GM12878 (cell line): ENCODE results near the gene LDLRAD4. TPM values are rescaled to one million over a fixed set of nuclear protein-coding genes. Genes with fewer than 3 reads are reported as not detected.

Experiments
- ATF7 ChIP-seq: fragments of 450-650 bp; IDR thresholded peaks from 2 replicates; pipeline ENCODE4 v1.6.1; 2016; ENCODE audit warnings: low read depth, mild to moderate bottlenecking
- CBFB ChIP-seq: IDR thresholded peaks from 2 replicates; pipeline ENCODE4 v1.6.1; 2016; ENCODE audit warnings: antibody characterized with exemption, low read depth
- CHD1 ChIP-seq: IDR thresholded peaks from 2 replicates; pipeline ENCODE4 v1.6.1; 2012; ENCODE audit warnings: low read depth, low read length, improper control_type of control experiment
- ETV6 ChIP-seq, 2 experiments: fragments of 450-650 bp in 1 of 2; IDR thresholded peaks in 1 of 2; conservative IDR thresholded peaks in 1 of 2; 2 replicates each; pipeline ENCODE4 v1.6.1; 2014; ENCODE audit warnings: antibody characterized with exemption in 1 of 2, borderline replicate concordance in 1 of 2, low read depth in 1 of 2, mild to moderate bottlenecking in 1 of 2, moderate library complexity in 1 of 2
- FOXM1 ChIP-seq: IDR thresholded peaks from 2 replicates; pipeline ENCODE4 v1.6.1; 2012; ENCODE audit warnings: low read depth, mild to moderate bottlenecking, inconsistent platforms, low read length, moderate library complexity
- GABPA ChIP-seq: IDR thresholded peaks from 2 replicates; pipeline ENCODE4 v1.6.1; 2014; ENCODE audit warnings: antibody characterized with exemption, low read depth, mild to moderate bottlenecking, inconsistent platforms
- IKZF1 ChIP-seq: fragments of 450-650 bp; conservative IDR thresholded peaks from 2 replicates; pipeline ENCODE4 v1.6.1; 2017; ENCODE audit warnings: antibody characterized with exemption, mild to moderate bottlenecking
- IRF4 ChIP-seq: IDR thresholded peaks from 2 replicates; pipeline ENCODE4 v1.6.1; 2011; ENCODE audit warnings: low read depth, low read length
- KDM1A ChIP-seq: fragments of 200-600 bp; sonication (generic); IDR thresholded peaks from 2 replicates; pipeline ENCODE4 v1.6.1; 2016; ENCODE audit warnings: borderline replicate concordance
- KLF5 ChIP-seq: fragments of 450-650 bp; IDR thresholded peaks from 2 replicates; pipeline ENCODE4 v1.6.1; 2014; ENCODE audit warnings: mild to moderate bottlenecking; ENCODE audit not compliant: partially characterized antibody
- MTA2 ChIP-seq: fragments of 450-650 bp; IDR thresholded peaks from 2 replicates; pipeline ENCODE4 v1.6.1; 2016; ENCODE audit warnings: low read depth, mild to moderate bottlenecking, moderate library complexity
- MTA3 ChIP-seq: IDR thresholded peaks from 2 replicates; pipeline ENCODE4 v1.6.1; 2012; ENCODE audit warnings: low read length, inconsistent platforms, borderline replicate concordance
- NFYB ChIP-seq: IDR thresholded peaks from 2 replicates; pipeline ENCODE4 v1.6.1; 2011; ENCODE audit warnings: low read depth, mild to moderate bottlenecking, low read length, improper control_type of control experiment, moderate library complexity; ENCODE audit not compliant: insufficient read depth
- NR2C2 ChIP-seq: IDR thresholded peaks from 2 replicates; pipeline ENCODE4 v1.6.1; 2011; ENCODE audit warnings: borderline replicate concordance, low read depth; ENCODE audit not compliant: control insufficient read depth, insufficient read length
- PML ChIP-seq: IDR thresholded peaks from 2 replicates; pipeline ENCODE4 v1.6.1; 2012; ENCODE audit warnings: low read length, inconsistent platforms
- SRF ChIP-seq, 2 experiments: IDR thresholded peaks; 2 replicates each; pipeline ENCODE4 v1.6.1; 2011; ENCODE audit warnings: low read depth in 2 of 2, low read length in 2 of 2, mild to moderate bottlenecking in 1 of 2, moderate library complexity in 1 of 2
- STAT1 ChIP-seq: fragments of 450-650 bp; conservative IDR thresholded peaks from 2 replicates; pipeline ENCODE4 v1.6.1; 2014; ENCODE audit warnings: antibody characterized with exemption, mild to moderate bottlenecking
- ZSCAN29 ChIP-seq: fragments of 450-650 bp; IDR thresholded peaks from 2 replicates; pipeline ENCODE4 v1.6.1; 2017; ENCODE audit warnings: mild to moderate bottlenecking, moderate library complexity
- polyA plus RNA-seq, 11 experiments: library from polyadenylated mRNA; depleted of rRNA in 4 of 11; unstranded in 6 of 11; stranded (reverse) in 5 of 11; fragments of >200 nt; fragmentation: Nextera tagmentation in 4 of 11; fragmentation: Illumina TruSeq in 1 of 11; extraction: Ambion mirVana in 4 of 11; extraction: Trizol in 1 of 11; gene quantifications; 1 replicate in 1 of 11; 2 replicates in 10 of 11; pipeline versions ENCODE4 v1.2.1 to v1.2.3, GENCODE V29; 2011 to 2016; ENCODE audit warnings: inconsistent platforms in 2 of 11, missing spikeins in 2 of 11, low read depth in 1 of 11
- total RNA-seq, 4 experiments: library from RNA; depleted of rRNA in 3 of 4; stranded (reverse); fragments of >200 nt in 3 of 4; fragmentation: Illumina TruSeq in 1 of 4; extraction: Trizol in 1 of 4; gene quantifications; 2 replicates each; pipeline versions ENCODE4 v1.2.1 to v1.2.3, GENCODE V29; 2013 to 2021
- TF ChIP-seq, protein P1 (sequence below), 3 experiments: IDR thresholded peaks in 2 of 3; conservative IDR thresholded peaks in 1 of 3; 2 replicates each; pipeline ENCODE4 v1.5.1; 2011; ENCODE audit warnings: low read depth in 3 of 3, low read length in 3 of 3, mild to moderate bottlenecking in 3 of 3, control low read depth in 2 of 3, moderate library complexity in 2 of 3, inconsistent platforms in 1 of 3, mixed read lengths in 1 of 3; ENCODE audit not compliant: control insufficient read depth in 2 of 3, insufficient read depth in 1 of 3; ENCODE audit errors: extremely low read depth in 1 of 3
- TF ChIP-seq, protein P2 (sequence below): fragments of 450-650 bp; IDR thresholded peaks from 2 replicates; pipeline ENCODE4 v1.6.1; 2018; ENCODE audit warnings: mild to moderate bottlenecking, low read depth, moderate library complexity; ENCODE audit not compliant: partially characterized antibody
- TF ChIP-seq, protein P3 (sequence below): fragments of 450-650 bp; IDR thresholded peaks from 2 replicates; pipeline ENCODE4 v1.6.1; 2016; ENCODE audit warnings: mild to moderate bottlenecking
- TF ChIP-seq, protein P4 (sequence below): IDR thresholded peaks from 2 replicates; pipeline ENCODE4 v1.6.1; 2011; ENCODE audit warnings: borderline replicate concordance, low read depth, mild to moderate bottlenecking, moderate library complexity, low read length; ENCODE audit not compliant: insufficient read depth, poor library complexity, severe bottlenecking

Gene LDLRAD4
- total and polyA plus RNA-seq, 10 of the 15 experiments (the other 5 are each of a cell fraction or from before 2014, with no cell fraction given): 2.7 to 16.8 (median 11.2) TPM

DNA sequence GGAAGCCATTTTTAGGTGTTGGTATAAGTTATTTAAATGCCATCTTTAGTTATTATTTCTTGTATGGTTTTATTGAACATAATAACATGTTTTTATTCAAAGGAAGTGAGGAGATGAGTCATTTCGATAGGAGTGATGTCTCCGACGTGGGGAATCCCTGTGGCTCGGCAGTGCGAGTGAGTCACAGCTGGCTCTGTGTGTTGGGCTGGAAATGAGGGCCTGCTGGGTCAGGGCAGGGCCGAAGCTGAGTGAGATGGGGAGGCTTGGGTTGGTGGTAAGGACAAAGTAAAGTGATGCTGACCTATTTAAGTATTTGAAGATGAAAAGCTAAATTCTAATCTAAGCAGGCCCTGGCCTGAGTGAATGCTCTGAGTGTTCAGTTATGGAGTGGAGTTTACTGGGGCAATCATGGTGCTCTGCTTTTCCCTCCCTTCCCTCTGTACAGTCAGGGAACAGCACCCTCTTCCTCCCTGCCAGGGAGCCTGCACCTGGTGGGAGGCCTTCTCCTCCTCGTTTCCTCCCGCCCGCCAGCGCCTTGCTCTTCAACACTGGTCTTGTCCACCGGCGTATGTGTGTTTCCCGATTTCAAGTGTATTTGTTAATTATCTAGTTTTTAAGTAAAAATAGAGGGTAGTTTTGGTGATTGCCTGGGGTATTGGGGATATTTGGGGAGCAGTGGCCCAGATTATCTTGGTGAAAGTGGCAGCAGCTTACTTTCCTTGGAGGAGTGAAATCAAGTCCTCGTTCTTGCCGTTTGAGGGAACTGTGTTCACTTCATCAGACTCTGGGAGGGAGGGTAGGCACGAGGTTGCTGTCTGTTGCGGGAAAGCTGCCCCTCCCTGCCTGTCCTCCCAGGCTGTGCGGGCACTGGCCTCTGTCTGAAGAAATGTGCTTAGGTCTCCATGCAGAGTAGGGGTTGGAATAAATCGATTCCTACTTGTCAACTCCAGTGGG is 157.0 kb downstream of the LDLRAD4 start (continued):
- TF ChIP-seq, protein P1, sequence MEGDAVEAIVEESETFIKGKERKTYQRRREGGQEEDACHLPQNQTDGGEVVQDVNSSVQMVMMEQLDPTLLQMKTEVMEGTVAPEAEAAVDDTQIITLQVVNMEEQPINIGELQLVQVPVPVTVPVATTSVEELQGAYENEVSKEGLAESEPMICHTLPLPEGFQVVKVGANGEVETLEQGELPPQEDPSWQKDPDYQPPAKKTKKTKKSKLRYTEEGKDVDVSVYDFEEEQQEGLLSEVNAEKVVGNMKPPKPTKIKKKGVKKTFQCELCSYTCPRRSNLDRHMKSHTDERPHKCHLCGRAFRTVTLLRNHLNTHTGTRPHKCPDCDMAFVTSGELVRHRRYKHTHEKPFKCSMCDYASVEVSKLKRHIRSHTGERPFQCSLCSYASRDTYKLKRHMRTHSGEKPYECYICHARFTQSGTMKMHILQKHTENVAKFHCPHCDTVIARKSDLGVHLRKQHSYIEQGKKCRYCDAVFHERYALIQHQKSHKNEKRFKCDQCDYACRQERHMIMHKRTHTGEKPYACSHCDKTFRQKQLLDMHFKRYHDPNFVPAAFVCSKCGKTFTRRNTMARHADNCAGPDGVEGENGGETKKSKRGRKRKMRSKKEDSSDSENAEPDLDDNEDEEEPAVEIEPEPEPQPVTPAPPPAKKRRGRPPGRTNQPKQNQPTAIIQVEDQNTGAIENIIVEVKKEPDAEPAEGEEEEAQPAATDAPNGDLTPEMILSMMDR (IDR thresholded peaks at IDR 0.05 in 2 of 3, conservative IDR thresholded peaks at IDR 0.05 in 1 of 3; ENCODE audit: control insufficient read depth in 2 of 3, extremely low read depth in 1 of 3, insufficient read depth in 1 of 3, low read depth in 3 of 3, low read length in 3 of 3): no peak
- TF ChIP-seq MTA3 (no peak), ATF7 (peak; percentile 83), KDM1A (no peak), MTA2 (peak; percentile 55), ETV6 (conservative IDR thresholded peaks at IDR 0.05 in 1 of 2, IDR thresholded peaks at IDR 0.05 in 1 of 2; ENCODE audit: borderline replicate concordance in 1 of 2, low read depth in 1 of 2) (no peak), NFYB (no peak), NR2C2 (no peak), PML (0 out of 2 replicates have a peak, but pooled peaks have one; percentile 32), CHD1 (no peak), FOXM1 (peak; percentile 66; the same call in 1 of the 2 replicates), SRF (IDR thresholded peaks at IDR 0.05; ENCODE audit: low read depth in 2 of 2, low read length in 2 of 2) (peak in 1 of 2 experiments; percentile 42; a peak in 1 of 4 replicates), KLF5 (no peak), GABPA (peak; percentile 51; the same call in 1 of the 2 replicates), CBFB (no peak), ZSCAN29 (no peak), STAT1 (no peak), IKZF1 (peak; percentile 53; the same call in 1 of the 2 replicates), IRF4 (peak; percentile 98)
- TF ChIP-seq, protein P2, sequence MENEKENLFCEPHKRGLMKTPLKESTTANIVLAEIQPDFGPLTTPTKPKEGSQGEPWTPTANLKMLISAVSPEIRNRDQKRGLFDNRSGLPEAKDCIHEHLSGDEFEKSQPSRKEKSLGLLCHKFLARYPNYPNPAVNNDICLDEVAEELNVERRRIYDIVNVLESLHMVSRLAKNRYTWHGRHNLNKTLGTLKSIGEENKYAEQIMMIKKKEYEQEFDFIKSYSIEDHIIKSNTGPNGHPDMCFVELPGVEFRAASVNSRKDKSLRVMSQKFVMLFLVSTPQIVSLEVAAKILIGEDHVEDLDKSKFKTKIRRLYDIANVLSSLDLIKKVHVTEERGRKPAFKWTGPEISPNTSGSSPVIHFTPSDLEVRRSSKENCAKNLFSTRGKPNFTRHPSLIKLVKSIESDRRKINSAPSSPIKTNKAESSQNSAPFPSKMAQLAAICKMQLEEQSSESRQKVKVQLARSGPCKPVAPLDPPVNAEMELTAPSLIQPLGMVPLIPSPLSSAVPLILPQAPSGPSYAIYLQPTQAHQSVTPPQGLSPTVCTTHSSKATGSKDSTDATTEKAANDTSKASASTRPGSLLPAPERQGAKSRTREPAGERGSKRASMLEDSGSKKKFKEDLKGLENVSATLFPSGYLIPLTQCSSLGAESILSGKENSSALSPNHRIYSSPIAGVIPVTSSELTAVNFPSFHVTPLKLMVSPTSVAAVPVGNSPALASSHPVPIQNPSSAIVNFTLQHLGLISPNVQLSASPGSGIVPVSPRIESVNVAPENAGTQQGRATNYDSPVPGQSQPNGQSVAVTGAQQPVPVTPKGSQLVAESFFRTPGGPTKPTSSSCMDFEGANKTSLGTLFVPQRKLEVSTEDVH: no peak
- TF ChIP-seq, protein P3, sequence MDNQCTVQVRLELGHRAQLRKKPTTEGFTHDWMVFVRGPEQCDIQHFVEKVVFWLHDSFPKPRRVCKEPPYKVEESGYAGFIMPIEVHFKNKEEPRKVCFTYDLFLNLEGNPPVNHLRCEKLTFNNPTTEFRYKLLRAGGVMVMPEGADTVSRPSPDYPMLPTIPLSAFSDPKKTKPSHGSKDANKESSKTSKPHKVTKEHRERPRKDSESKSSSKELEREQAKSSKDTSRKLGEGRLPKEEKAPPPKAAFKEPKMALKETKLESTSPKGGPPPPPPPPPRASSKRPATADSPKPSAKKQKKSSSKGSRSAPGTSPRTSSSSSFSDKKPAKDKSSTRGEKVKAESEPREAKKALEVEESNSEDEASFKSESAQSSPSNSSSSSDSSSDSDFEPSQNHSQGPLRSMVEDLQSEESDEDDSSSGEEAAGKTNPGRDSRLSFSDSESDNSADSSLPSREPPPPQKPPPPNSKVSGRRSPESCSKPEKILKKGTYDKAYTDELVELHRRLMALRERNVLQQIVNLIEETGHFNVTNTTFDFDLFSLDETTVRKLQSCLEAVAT: no peak
- TF ChIP-seq, protein P4, sequence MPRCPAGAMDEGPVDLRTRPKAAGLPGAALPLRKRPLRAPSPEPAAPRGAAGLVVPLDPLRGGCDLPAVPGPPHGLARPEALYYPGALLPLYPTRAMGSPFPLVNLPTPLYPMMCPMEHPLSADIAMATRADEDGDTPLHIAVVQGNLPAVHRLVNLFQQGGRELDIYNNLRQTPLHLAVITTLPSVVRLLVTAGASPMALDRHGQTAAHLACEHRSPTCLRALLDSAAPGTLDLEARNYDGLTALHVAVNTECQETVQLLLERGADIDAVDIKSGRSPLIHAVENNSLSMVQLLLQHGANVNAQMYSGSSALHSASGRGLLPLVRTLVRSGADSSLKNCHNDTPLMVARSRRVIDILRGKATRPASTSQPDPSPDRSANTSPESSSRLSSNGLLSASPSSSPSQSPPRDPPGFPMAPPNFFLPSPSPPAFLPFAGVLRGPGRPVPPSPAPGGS: no peak
